Myometrial cell (primary cell): ENCODE data around the gene MLC1. TPM values are rescaled to one million over a fixed set of nuclear protein-coding genes. Genes with fewer than 3 reads are reported as not detected.

ENCODE experiments used
- total RNA-seq: library from RNA; depleted of rRNA; stranded (reverse); fragments of >200 nt; gene quantifications from 2 replicates; pipeline ENCODE4 v1.2.3, GENCODE V29; 2015

Gene MLC1
- total RNA-seq, result 0.29 TPM in 1 of 2 replicates, not detected in the other

GRCh38 chr22:50085211-50085972 is at the start of gene MLC1:
TSS of gene MLC1 (minus strand) at chr22:50085426. CDS start at chr22:50084902, 524 bp downstream.

GRCh38 chr22:50089682-50090411 is 4.6 kb upstream of the MLC1 start, which contains the start of gene MOV10L1:
TSS of gene MOV10L1 (plus strand) at chr22:50090006. CDS start at chr22:50090089, 83 bp downstream.

GRCh38 chr22:50058061-50058905 is 26.9 kb downstream of the MLC1 start, which contains the start of gene TTLL8:
TSS of gene TTLL8 (minus strand) at chr22:50058298.

GRCh38 chr22:50012211-50013181 is 72.7 kb downstream of the MLC1 start, which contains the start of gene IL17REL:
TSS of gene IL17REL (minus strand) at chr22:50012765. CDS start at chr22:50012646, 119 bp downstream.

Other genes with a start within 250 kb of the MLC1 start
- 6.9 and 7.8 TPM in 2 replicates for gene ZBED4, start 231.6 kb downstream of the MLC1 start, total RNA-seq
- gene ALG12, start 167.0 kb downstream of the MLC1 start, total RNA-seq, result 24.2 and 24.6 TPM in 2 replicates
- 102 and 105 TPM in 2 replicates for gene CRELD2, start 166.8 kb downstream of the MLC1 start, total RNA-seq
- 39.9 and 46.1 TPM in 2 replicates for gene PIM3, start 124.7 kb downstream of the MLC1 start, total RNA-seq
- not detected in 2 replicates for gene IL17REL, start 72.7 kb downstream of the MLC1 start, total RNA-seq
- not detected in 2 replicates for gene TTLL8, start 27.1 kb downstream of the MLC1 start, total RNA-seq
- gene MOV10L1, start 4.6 kb upstream of the MLC1 start, total RNA-seq, result 0.89 and 1.2 TPM in 2 replicates
- under 0.01 and 1.1 TPM in 2 replicates for gene PANX2, start 85.3 kb upstream of the MLC1 start, total RNA-seq
- 35.6 and 44.1 TPM in 2 replicates for gene TRABD, start 100.5 kb upstream of the MLC1 start, total RNA-seq
- gene SELENOO, start 115.6 kb upstream of the MLC1 start, total RNA-seq, result 34.0 and 35.6 TPM in 2 replicates
- gene TUBGCP6, start 159.6 kb upstream of the MLC1 start, total RNA-seq, result 16.8 and 27.1 TPM in 2 replicates
- gene HDAC10, start 165.8 kb upstream of the MLC1 start, total RNA-seq, result 30.0 and 38.8 TPM in 2 replicates
- 36.5 and 51.0 TPM in 2 replicates for gene MAPK12, start 176.3 kb upstream of the MLC1 start, total RNA-seq
- gene MAPK11, start 185.0 kb upstream of the MLC1 start, total RNA-seq, result 14.4 and 26.8 TPM in 2 replicates
- gene PLXNB2, start 222.2 kb upstream of the MLC1 start, total RNA-seq, result 161 and 185 TPM in 2 replicates
- gene DENND6B, start 241.6 kb upstream of the MLC1 start, total RNA-seq, result 1.4 and 5.0 TPM in 2 replicates